ENCODE data around the gene ADCY3. TPM values are rescaled to one million over a fixed set of nuclear protein-coding genes. Genes with fewer than 3 reads are reported as not detected.
A peak's percentile ranks its signal among the peaks of the same experiment; 100 is the strongest.

Gene ADCY3
- total and polyA plus RNA-seq, 2 of the 13 experiments (the other 11 are each of a cell fraction or from before 2014, with no cell fraction given), result 0.11 to 0.61 TPM

GRCh38 chr2:24833821-24834732 is 86.0 kb downstream of the ADCY3 start (continued):
- TF ChIP-seq SMARCE1 (IDR thresholded peaks at IDR 0.05; ENCODE audit: borderline replicate concordance), result no peak
- no peak for TF ChIP-seq ZNF724P (CRISPR knock-in tag; IDR thresholded peaks at IDR 0.05; ENCODE audit: borderline replicate concordance)

DNA sequence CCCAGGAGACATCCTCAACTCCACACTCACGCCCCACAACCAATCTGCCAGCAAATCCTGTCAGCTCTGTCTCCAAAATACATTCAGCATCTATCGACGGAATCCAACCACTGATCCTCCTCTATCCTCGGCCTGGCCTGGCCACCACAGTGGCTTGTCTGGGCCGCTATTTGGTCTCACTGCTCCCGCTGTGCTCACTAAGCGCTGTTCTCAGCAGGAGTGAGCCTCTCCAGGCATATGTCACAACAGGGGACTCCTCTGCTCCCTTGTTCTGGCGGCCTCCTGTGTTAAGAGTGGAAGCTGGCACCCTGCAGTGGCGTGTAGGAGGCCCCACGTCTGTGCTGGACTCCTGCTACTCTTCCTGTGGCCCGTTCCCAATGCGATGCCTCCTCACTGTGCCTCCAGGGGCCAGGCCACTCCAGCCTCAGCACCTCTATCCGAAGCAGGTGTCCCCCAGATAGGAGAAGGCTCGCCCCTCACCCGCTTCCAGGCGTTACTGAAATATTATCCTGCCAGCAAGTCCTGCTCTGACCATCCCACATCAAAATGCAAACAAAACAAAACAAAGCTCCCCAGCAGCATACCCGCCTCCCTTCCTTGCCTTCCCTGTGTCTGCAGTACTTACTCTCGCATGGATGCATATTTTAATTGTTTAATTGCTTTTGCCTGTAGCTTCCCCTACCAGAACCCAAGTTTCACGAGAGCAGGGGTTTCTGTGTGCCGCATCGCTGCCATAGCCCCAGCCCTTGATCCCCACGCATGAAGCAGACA is 86.9 kb downstream of the ADCY3 start:
- Histone ChIP-seq H3K4me2 (ENCODE audit: low read depth, low read length) (no peak overlapping the region), H3K36me3 (replicated peaks in 1 of 2; ENCODE audit: control insufficient read depth in 1 of 2, insufficient read depth in 2 of 2, low read length in 2 of 2) (no peaks in the 10 kb centered on the region), H3K4me3 (replicated peaks in 1 of 3; ENCODE audit: insufficient read depth in 1 of 3, low read depth in 2 of 3, low read length in 3 of 3) (no peak overlapping the region), H2AFZ (ENCODE audit: low read length) (no peak overlapping the region), H4K20me1 (ENCODE audit: insufficient read depth, low read length) (no peaks in the 10 kb centered on the region), H3K27ac (ENCODE audit: extremely low read length, insufficient read depth, low read length) (no peak overlapping the region), H3K4me1 (ENCODE audit: insufficient read depth, low read length) (peaks cover 18% of the 10 kb centered on the region), H3K27me3 (ENCODE audit: control insufficient read depth in 1 of 2, insufficient read depth in 2 of 2, low read length in 2 of 2) (peaks cover 21 to 66% of the 10 kb centered on the region in 2 experiments; a peak in 4 of 5 replicates), H3K79me2 (ENCODE audit: insufficient read depth, low read length) (no peaks in the 10 kb centered on the region), H3K9me3 (ENCODE audit: low read length) (no peaks in the 10 kb centered on the region), H3K9ac (ENCODE audit: insufficient read depth, low read depth, low read length) (no peak overlapping the region)
- ChIA-PET POLR2A (no interaction called here), CTCF (ENCODE audit: low intra/inter-chr PET ratio, low total read pairs) (no interaction called here)
- no TSS peak for BruUV-seq (replicated peaks)
- ATAC-seq (peak; percentile 48), DNase-seq (ENCODE audit: low spot score) (no peak), FAIRE-seq (no peak)
- WGBS (ENCODE audit: low lambda C conversion rate), result 43% methylated on average over 22 of the region's 22 CpGs
- intact Hi-C loops (cut with micrococcal nuclease; ENCODE audit: unreplicated experiment), result no loop called here
- TF ChIP-seq, protein P1, sequence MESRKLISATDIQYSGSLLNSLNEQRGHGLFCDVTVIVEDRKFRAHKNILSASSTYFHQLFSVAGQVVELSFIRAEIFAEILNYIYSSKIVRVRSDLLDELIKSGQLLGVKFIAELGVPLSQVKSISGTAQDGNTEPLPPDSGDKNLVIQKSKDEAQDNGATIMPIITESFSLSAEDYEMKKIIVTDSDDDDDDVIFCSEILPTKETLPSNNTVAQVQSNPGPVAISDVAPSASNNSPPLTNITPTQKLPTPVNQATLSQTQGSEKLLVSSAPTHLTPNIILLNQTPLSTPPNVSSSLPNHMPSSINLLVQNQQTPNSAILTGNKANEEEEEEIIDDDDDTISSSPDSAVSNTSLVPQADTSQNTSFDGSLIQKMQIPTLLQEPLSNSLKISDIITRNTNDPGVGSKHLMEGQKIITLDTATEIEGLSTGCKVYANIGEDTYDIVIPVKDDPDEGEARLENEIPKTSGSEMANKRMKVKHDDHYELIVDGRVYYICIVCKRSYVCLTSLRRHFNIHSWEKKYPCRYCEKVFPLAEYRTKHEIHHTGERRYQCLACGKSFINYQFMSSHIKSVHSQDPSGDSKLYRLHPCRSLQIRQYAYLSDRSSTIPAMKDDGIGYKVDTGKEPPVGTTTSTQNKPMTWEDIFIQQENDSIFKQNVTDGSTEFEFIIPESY (CRISPR knock-in tag; IDR thresholded peaks at IDR 0.05), result peak; percentile 65; the same call in 1 of the 2 replicates
- no peak for TF ChIP-seq HHEX (CRISPR knock-in tag; IDR thresholded peaks at IDR 0.05)
- no peak for TF ChIP-seq CBFB (CRISPR knock-in tag; IDR thresholded peaks at IDR 0.05)
- in situ Hi-C loops (cut with HindIII; ENCODE audit: extremely low pct_ligation_motif_present, low pct_unique_long_range_greater_than_20kb), result no loop called here

All from HepG2 (cell line).